Calu3 (cell line): ENCODE data around the gene GDI2. TPM values are rescaled to one million over a fixed set of nuclear protein-coding genes. Genes with fewer than 3 reads are reported as not detected.
A peak's percentile ranks its signal among the peaks of the same experiment; 100 is the strongest.

Experiments used
- BruUV-seq: library from RNA; stranded (reverse); fragments of 400-500 nt; replicated peaks from 2 replicates; lab custom pipeline; 2021; lab: Mats Ljungman, UMichigan
- CTCF ChIA-PET: fragments of 300-600 bp; sonication (Branson Sonifier 250); formaldehyde crosslinking; loops from one replicate; lab custom pipeline; 2022; ENCODE audit warnings: antibody characterized with exemption; lab: Charles Lee
- DNase-seq: peaks from one replicate; pipeline ENCODE4 v3.0.0; 2022
- H3K27ac Mint-ChIP-seq: one replicate; pipeline ENCODE4 v1.8.0; 2022; ENCODE audit warnings: mixed read lengths; ENCODE audit not compliant: unreplicated experiment
- H3K27me3 Mint-ChIP-seq: one replicate; pipeline ENCODE4 v1.8.0; 2022; ENCODE audit warnings: mixed read lengths; ENCODE audit not compliant: unreplicated experiment
- H3K36me3 Mint-ChIP-seq: one replicate; pipeline ENCODE4 v1.8.0; 2022; ENCODE audit warnings: mild to moderate bottlenecking, moderate library complexity, mixed read lengths; ENCODE audit not compliant: insufficient read depth, unreplicated experiment
- H3K4me1 Mint-ChIP-seq: one replicate; pipeline ENCODE4 v1.8.0; 2022; ENCODE audit warnings: mild to moderate bottlenecking, low read depth, mixed read lengths; ENCODE audit not compliant: unreplicated experiment
- H3K4me3 Mint-ChIP-seq: one replicate; pipeline ENCODE4 v1.8.0; 2022; ENCODE audit warnings: mild to moderate bottlenecking, low read depth, moderate library complexity, mixed read lengths; ENCODE audit not compliant: unreplicated experiment
- H3K9me3 Mint-ChIP-seq: one replicate; pipeline ENCODE4 v1.8.0; 2022; ENCODE audit warnings: low read depth, mixed read lengths; ENCODE audit not compliant: unreplicated experiment
- intact Hi-C: fragments of 100-400 bp; cut with micrococcal nuclease; formaldehyde crosslinking; loops from one replicate; pipeline ENCODE4 v1.10.0; 2022; ENCODE audit not compliant: unreplicated experiment
- total RNA-seq: library from RNA; stranded (reverse); gene quantifications from 2 replicates; pipeline ENCODE4 v1.2.3, GENCODE V29; 2022
- TF ChIP-seq, protein P1 (sequence below): fragments of 200-600 bp; IDR thresholded peaks from one replicate; pipeline ENCODE4 v1.8.0; 2022; ENCODE audit warnings: antibody characterized with exemption; ENCODE audit not compliant: unreplicated experiment

GDI2 gene
- total RNA-seq, 1 experiment from 2014 or later = 215 TPM

DNA sequence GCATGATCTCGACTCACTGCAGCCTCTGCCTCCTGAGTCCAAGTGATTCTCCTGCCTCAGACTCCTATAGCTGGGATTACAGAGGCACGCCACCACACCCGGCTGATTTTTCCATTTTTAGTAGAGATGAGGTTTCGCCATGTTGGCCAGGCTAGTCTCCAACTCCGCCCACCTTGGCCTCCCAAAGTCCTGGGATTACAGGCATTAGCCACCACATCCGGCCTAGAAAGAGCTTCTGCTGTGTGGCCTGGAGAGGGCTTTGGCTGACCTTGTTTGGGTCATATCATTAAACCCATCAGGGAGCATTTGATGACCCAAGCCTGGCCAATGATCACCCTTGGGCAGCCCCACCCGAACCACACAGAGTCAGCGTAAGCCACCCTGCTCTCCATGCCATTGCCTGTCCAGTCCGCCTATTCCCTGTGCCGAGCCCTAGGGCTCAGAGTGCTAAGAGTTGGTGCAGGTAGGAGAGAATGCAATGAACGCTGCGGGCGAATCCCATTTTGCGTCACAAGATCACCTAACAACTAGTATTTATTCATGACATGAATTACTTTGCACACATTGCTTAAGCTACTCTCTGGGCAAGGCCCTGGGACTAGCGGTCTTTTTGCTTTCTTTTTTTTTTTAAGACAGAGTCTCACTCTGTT, 22.3 kb upstream of the GDI2 start:
- Mint-ChIP-seq H3K36me3 (peaks cover 7% of the 10 kb centered on the region), H3K9me3 (no peaks in the 10 kb centered on the region), H3K4me3 (no peak overlapping the region), H3K27ac (no peak overlapping the region), H3K27me3 (no peaks in the 10 kb centered on the region), H3K4me1 (peaks cover 8% of the 10 kb centered on the region)
- TF ChIP-seq, protein P1, sequence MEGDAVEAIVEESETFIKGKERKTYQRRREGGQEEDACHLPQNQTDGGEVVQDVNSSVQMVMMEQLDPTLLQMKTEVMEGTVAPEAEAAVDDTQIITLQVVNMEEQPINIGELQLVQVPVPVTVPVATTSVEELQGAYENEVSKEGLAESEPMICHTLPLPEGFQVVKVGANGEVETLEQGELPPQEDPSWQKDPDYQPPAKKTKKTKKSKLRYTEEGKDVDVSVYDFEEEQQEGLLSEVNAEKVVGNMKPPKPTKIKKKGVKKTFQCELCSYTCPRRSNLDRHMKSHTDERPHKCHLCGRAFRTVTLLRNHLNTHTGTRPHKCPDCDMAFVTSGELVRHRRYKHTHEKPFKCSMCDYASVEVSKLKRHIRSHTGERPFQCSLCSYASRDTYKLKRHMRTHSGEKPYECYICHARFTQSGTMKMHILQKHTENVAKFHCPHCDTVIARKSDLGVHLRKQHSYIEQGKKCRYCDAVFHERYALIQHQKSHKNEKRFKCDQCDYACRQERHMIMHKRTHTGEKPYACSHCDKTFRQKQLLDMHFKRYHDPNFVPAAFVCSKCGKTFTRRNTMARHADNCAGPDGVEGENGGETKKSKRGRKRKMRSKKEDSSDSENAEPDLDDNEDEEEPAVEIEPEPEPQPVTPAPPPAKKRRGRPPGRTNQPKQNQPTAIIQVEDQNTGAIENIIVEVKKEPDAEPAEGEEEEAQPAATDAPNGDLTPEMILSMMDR = no peak
- intact Hi-C loops = loop anchor here (5.0 kb wide), 1 partner anchor 37 kb away; no protein-coding TSS in a partner anchor
- no peak for DNase-seq
- BruUV-seq = no TSS peak
- CTCF ChIA-PET = no interaction called here

DNA sequence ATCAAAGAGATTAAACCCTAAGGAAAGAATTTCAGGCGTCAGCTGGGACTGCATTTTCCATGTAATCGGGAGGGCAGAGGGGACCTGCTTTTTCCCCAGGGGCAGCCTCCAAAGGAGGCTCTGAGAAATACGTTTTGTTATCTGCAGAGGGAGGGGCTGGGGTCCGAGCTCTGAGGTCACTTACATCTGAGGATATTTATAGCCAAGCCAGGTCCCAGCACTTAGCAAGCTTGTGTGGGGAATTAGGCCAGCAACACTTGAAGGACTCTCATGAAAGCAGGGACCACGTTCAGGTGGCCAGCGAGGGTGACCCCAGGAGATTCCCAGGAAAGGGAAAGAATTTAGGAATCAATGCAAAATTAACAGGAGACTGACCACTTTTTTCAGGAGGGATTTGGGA, 20.6 kb upstream of the GDI2 start:
- no TSS peak for BruUV-seq
- TF ChIP-seq, protein P1 = no peak
- Mint-ChIP-seq H3K27ac (no peak overlapping the region), H3K9me3 (no peaks in the 10 kb centered on the region), H3K4me3 (peak overlapping the region; percentile 90), H3K27me3 (no peaks in the 10 kb centered on the region), H3K4me1 (peaks cover 8% of the 10 kb centered on the region), H3K36me3 (peaks cover 7% of the 10 kb centered on the region)
- CTCF ChIA-PET = interaction anchor here (0.7 kb wide), 1 partner anchor 9 kb away, joined by 3 read pairs; no protein-coding TSS in a partner anchor
- intact Hi-C loops = no loop called here
- no peak for DNase-seq

DNA sequence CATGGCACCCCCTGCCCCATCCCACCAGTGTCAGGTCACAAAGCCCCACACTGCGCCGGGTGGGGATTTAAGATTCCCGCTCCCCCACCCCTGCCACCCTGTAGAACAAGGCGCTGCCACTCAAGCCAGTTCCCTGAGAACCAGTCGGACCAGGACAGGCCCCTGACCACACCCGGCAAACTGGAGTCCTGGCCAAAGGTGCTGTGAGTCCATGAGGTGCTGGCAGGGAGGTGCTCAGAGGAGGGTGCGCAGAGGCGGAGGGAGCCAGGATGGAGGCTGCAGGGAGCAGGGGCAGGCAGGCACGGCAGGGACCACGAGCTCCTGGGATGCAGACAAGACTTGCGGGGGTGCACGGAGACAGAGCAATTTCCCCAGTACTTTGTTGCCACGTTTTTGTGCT, 19.7 kb upstream of the GDI2 start:
- Mint-ChIP-seq H3K9me3 (no peaks in the 10 kb centered on the region), H3K36me3 (peaks cover 7% of the 10 kb centered on the region), H3K27ac (no peak overlapping the region), H3K4me1 (peaks cover 8% of the 10 kb centered on the region), H3K4me3 (peak overlapping the region; percentile 90), H3K27me3 (no peaks in the 10 kb centered on the region)
- no TSS peak for BruUV-seq
- CTCF ChIA-PET = interaction anchor here (0.7 kb wide), 1 partner anchor 10 kb away, joined by 3 read pairs; no protein-coding TSS in a partner anchor
- peak; percentile 78 for DNase-seq
- intact Hi-C loops = no loop called here
- TF ChIP-seq, protein P1 = no peak

DNA sequence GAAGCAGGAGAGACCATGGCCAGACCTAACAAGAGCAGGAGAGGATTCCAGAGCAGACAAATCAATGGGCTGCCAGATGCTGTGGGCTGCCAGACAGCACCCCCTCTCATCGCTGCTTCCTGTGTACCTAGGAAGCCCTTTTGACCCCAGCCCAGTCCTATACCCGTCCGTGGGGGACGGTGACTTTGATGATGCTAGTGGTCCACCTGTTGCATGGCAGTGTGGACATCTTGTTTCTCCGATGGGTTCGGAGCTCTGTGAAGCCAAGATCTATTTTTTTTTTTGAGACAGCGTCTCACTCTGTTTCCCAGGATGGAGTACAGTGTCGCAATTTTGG, 18.2 kb upstream of the GDI2 start:
- Mint-ChIP-seq H3K4me3 (no peak overlapping the region), H3K4me1 (peaks cover 8% of the 10 kb centered on the region)
- CTCF ChIA-PET = no interaction called here

More for the DNA sequence above, 18.2 kb upstream of the GDI2 start:
- no peak for DNase-seq
- Mint-ChIP-seq H3K9me3 (no peaks in the 10 kb centered on the region), H3K36me3 (peaks cover 7% of the 10 kb centered on the region), H3K27me3 (no peaks in the 10 kb centered on the region), H3K27ac (no peak overlapping the region)
- no TSS peak for BruUV-seq
- TF ChIP-seq, protein P1 = no peak
- intact Hi-C loops = no loop called here
